Spleen (tissue), 11 donors: ENCODE results near the gene FXYD2. TPM values are rescaled to one million over a fixed set of nuclear protein-coding genes. Genes with fewer than 3 reads are reported as not detected.

Source experiments
- DNase-seq: peaks from one replicate; pipeline ENCODE4 v3.0.0-alpha.2; 2020
- H3K27ac ChIP-seq, 8 donors: fragments of 200-600 bp; sonication (generic) in 7 of 8; 1 replicate in 4 of 8; 2 replicates in 4 of 8; pipeline versions ENCODE4 v1.5.0 to v1.8.0; 2016 to 2021; ENCODE audit warnings: inconsistent platforms in 4 of 8, mild to moderate bottlenecking in 4 of 8, moderate library complexity in 1 of 8
- H3K27me3 ChIP-seq, 7 donors: fragments of 200-600 bp; sonication (generic) in 6 of 7; replicated peaks in 1 of 7; 1 replicate in 4 of 7; 2 replicates in 3 of 7; pipeline versions ENCODE4 v1.5.0 to v1.8.0; 2016 to 2021; ENCODE audit warnings: inconsistent platforms in 3 of 7, mild to moderate bottlenecking in 1 of 7
- H3K36me3 ChIP-seq, 6 donors: fragments of 200-600 bp; sonication (generic) in 5 of 6; 1 replicate in 4 of 6; 2 replicates in 2 of 6; pipeline versions ENCODE4 v1.5.0 to v1.8.0; 2016 to 2021; ENCODE audit warnings: inconsistent platforms in 2 of 6
- H3K4me1 ChIP-seq, 6 donors: fragments of 200-600 bp; sonication (generic) in 5 of 6; 1 replicate in 3 of 6; 2 replicates in 3 of 6; pipeline versions ENCODE4 v1.5.0 to v1.8.0; 2016 to 2021; ENCODE audit warnings: inconsistent platforms in 3 of 6
- H3K4me3 ChIP-seq, 8 donors: fragments of 200-600 bp; sonication (generic) in 7 of 8; 1 replicate in 4 of 8; 2 replicates in 4 of 8; pipeline versions ENCODE4 v1.5.0 to v1.8.0; 2016 to 2021; ENCODE audit warnings: inconsistent platforms in 4 of 8, mild to moderate bottlenecking in 4 of 8, moderate library complexity in 2 of 8
- H3K9me3 ChIP-seq, 8 donors: fragments of 200-600 bp; sonication (generic) in 7 of 8; 1 replicate in 4 of 8; 2 replicates in 4 of 8; pipeline versions ENCODE4 v1.5.0 to v1.8.0; 2016 to 2021; ENCODE audit warnings: inconsistent platforms in 4 of 8
- CTCF ChIP-seq, 11 experiments: fragments of 200-600 bp in 7 of 11; fragments of 450-650 bp in 4 of 11; sonication (generic) in 4 of 11; IDR thresholded peaks in 8 of 11; conservative IDR thresholded peaks in 3 of 11; 1 replicate in 7 of 11; 2 replicates in 4 of 11; pipeline versions ENCODE4 v1.4.0 to v1.8.0; 2016 to 2021; ENCODE audit warnings: antibody characterized with exemption in 11 of 11, inconsistent platforms in 4 of 11, mild to moderate bottlenecking in 1 of 11
- POLR2A ChIP-seq, 3 donors: fragments of 450-650 bp; IDR thresholded peaks; one replicate each; pipeline ENCODE4 v1.5.1; 2017; ENCODE audit warnings: antibody characterized with exemption in 3 of 3, mild to moderate bottlenecking in 1 of 3
- POLR2AphosphoS5 ChIP-seq, 3 donors: sonication (generic); formaldehyde crosslinking; IDR thresholded peaks; one replicate each; pipeline ENCODE4 v1.5.1; 2017; ENCODE audit warnings: antibody characterized with exemption in 3 of 3
- WGBS, 5 donors: extraction: QIAGEN DNeasy Blood & Tissue Kit in 3 of 5; methylation state at CpG; one replicate each; pipeline versions ENCODE4 v1.1.5 to v1.1.7; 2013 to 2018; 5-methylcytosine and 5-hydroxymethylcytosine counted together
- intact Hi-C: fragments of 100-400 bp; cut with DNase I; formaldehyde crosslinking; loops from one replicate; pipeline ENCODE4 v1.15.0; 2023; ENCODE audit warnings: low total_unique reads
- polyA plus RNA-seq, 3 donors: library from polyadenylated mRNA; stranded (reverse); fragments of 200-250 nt; gene quantifications; one replicate each; pipeline ENCODE4 v1.2.1, GENCODE V29; 2013
- total RNA-seq, 7 donors: library from RNA; depleted of rRNA in 3 of 7; stranded (reverse); fragments of >200 nt in 3 of 7; fragmentation: NEBNext Ultra II Directional in 4 of 7; extraction: Animal tissue kit (Norgen Biotek cat#: 25700) in 4 of 7; gene quantifications; one replicate each; pipeline versions ENCODE4 v1.1.0 to v1.2.1, GENCODE V29; 2016 to 2021
- donor health status: healthy with polysubstance abuse.
- donor health status: DM: no; HTN: no; CAD: no; lungs with moderate emphysema.
- donor health status: DM: no; HTN: no; CAD: no.
- donor health status: Bipolar disorder and iron deficiency.
- donor health status: healthy.
- donor health status: DM: no; HTN: no; CAD: no.
- donor health status: DM: yes; HTN: yes; CAD: no.

FXYD2 gene
- total and polyA plus RNA-seq, 10 donors: 4.7 to 20.0 (median 8.0) TPM

DNA sequence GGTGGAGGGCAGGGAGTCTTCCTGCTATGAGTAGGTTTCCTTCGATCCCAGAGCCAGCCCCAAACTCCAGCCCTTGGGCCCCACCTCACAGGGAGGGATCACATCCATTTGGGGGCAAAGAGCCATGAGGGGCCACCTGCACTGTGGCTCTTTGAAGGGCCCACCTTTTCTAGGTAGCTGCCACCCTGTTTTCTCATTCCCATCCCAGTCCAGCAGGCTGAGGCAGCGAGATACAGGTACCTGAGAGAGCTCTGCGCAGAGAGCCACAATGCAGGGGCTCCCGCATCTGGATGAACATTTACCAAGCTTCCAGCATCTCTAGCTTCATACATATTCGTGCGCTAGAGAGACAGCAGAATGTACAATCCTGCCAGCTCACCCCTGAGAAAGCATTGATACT is 35.6 kb upstream of the FXYD2 start:
- intact Hi-C loops: no loop called here
- H3K9me3 ChIP-seq: no peaks in the 10 kb centered on the region
- WGBS, 5 donors: 69 to 90% (median 81%) methylated on average over 6 of the region's 6 CpGs

GRCh38 chr11:117859488-117860112 is 35.1 kb upstream of the FXYD2 start:
- no peak for DNase-seq
- H3K27me3 ChIP-seq: no peaks in the 10 kb centered on the region
- no peak overlapping the region for H3K4me3 ChIP-seq
- peaks cover 20 to 88% (median 51%) of the 10 kb centered on the region in 6 donors for H3K4me1 ChIP-seq
- WGBS, 5 donors: 74 to 90% (median 77%) methylated on average over 8 to 9 of the region's 9 CpGs
- no peaks in the 10 kb centered on the region for H3K9me3 ChIP-seq
- intact Hi-C loops: no loop called here
- peak overlapping the region in 7 of 8 donors; percentile 21 to 87 (median 82) for H3K27ac ChIP-seq
- TF ChIP-seq POLR2AphosphoS5 (IDR thresholded peaks at IDR 0.05) (no peak), POLR2A (IDR thresholded peaks at IDR 0.05) (no peak), CTCF (IDR thresholded peaks at IDR 0.05 in 8 of 11, conservative IDR thresholded peaks at IDR 0.05 in 3 of 11) (no peak)
- no peaks in the 10 kb centered on the region for H3K36me3 ChIP-seq

More for the DNA sequence above, 35.6 kb upstream of the FXYD2 start:
- peaks cover 16 to 83% (median 51%) of the 10 kb centered on the region in 6 donors for H3K4me1 ChIP-seq
- no peak for DNase-seq
- H3K36me3 ChIP-seq: no peaks in the 10 kb centered on the region
- peak overlapping the region; percentile 27 to 88 (median 82) for H3K27ac ChIP-seq
- H3K27me3 ChIP-seq: no peaks in the 10 kb centered on the region
- TF ChIP-seq CTCF (IDR thresholded peaks at IDR 0.05 in 8 of 11, conservative IDR thresholded peaks at IDR 0.05 in 3 of 11) (no peak), POLR2AphosphoS5 (IDR thresholded peaks at IDR 0.05) (no peak), POLR2A (IDR thresholded peaks at IDR 0.05) (no peak)
- no peak overlapping the region for H3K4me3 ChIP-seq

DNA sequence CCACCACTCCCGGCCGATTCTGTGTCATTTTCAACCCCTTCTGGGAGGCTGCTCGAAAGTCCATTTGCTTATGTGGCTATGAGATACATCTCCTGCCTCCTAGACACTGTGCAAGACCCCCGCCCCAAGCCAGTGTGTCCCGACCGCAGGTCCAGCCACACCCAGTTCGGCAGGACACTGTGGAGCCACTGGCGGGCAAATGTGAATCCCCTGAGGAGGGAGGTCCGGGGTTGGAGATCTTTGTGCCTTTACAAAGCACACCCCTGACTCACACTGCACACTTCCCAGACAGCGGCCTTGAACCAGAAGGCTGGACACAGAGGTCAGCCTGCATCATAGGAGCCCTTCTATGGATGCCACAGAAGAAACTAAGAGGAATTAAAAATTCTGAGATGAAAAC is 34.5 kb upstream of the FXYD2 start:
- DNase-seq: no peak
- Histone ChIP-seq H3K4me1 (peaks cover 20 to 89% (median 51%) of the 10 kb centered on the region in 6 donors), H3K27me3 (no peaks in the 10 kb centered on the region), H3K36me3 (no peaks in the 10 kb centered on the region), H3K4me3 (no peak overlapping the region), H3K9me3 (no peaks in the 10 kb centered on the region), H3K27ac (peak overlapping the region in 5 of 8 donors; percentile 16 to 87 (median 83))
- WGBS, 5 donors: 76 to 89% (median 88%) methylated on average over 3 to 10 of the region's 10 CpGs
- TF ChIP-seq CTCF (IDR thresholded peaks at IDR 0.05 in 8 of 11, conservative IDR thresholded peaks at IDR 0.05 in 3 of 11): no peak
- TF ChIP-seq POLR2A (IDR thresholded peaks at IDR 0.05): no peak
- peak in 1 of 3 donors; percentile 12 for TF ChIP-seq POLR2AphosphoS5 (IDR thresholded peaks at IDR 0.05)
- intact Hi-C loops: no loop called here

GRCh38 chr11:117857734-117858414 is 33.3 kb upstream of the FXYD2 start:
- Histone ChIP-seq H3K9me3 (peaks cover 0 to 9% (median 5%) of the 10 kb centered on the region in 8 donors), H3K27ac (peak overlapping the region in 7 of 8 donors; percentile 29 to 76 (median 59)), H3K4me1 (peaks cover 20 to 84% (median 49%) of the 10 kb centered on the region in 6 donors), H3K4me3 (no peak overlapping the region), H3K27me3 (no peaks in the 10 kb centered on the region), H3K36me3 (peaks cover 0 to 7% (median 0%) of the 10 kb centered on the region in 6 donors)
- intact Hi-C loops: no loop called here
- WGBS, 5 donors: 59 to 77% (median 73%) methylated on average over 11 of the region's 11 CpGs
- TF ChIP-seq CTCF (IDR thresholded peaks at IDR 0.05 in 8 of 11, conservative IDR thresholded peaks at IDR 0.05 in 3 of 11): no peak
- TF ChIP-seq POLR2A (IDR thresholded peaks at IDR 0.05): no peak
- TF ChIP-seq POLR2AphosphoS5 (IDR thresholded peaks at IDR 0.05): no peak
- DNase-seq: no peak
